IPS DF 19.7 (cell line): ENCODE data around the gene PPY.
"Not testable (repeated sequence)": the region's sequence is repeated elsewhere in the genome, so short reads cannot be mapped to it uniquely, and the experiment has no call there.

Experiments used
- DNase-seq: peaks from one replicate; pipeline ENCODE4 v3.0.0-alpha.2; 2013; ENCODE audit warnings: low read depth, low spot score

Gene PPY

GRCh38 chr17:43905985-43906852 lies 36.1 kb downstream of the PPY start:
- no peak for DNase-seq

- DNase-seq, result no peak
These were observed 36.8 kb downstream of the PPY start for GRCh38 chr17:43905400-43905984.

- no peak for DNase-seq
These were observed 40.3 kb downstream of the PPY start for GRCh38 chr17:43901861-43902589.

GRCh38 chr17:43900858-43901754 lies 41.2 kb downstream of the PPY start:
- DNase-seq, result no peak

- no peak for DNase-seq
These were observed 42.0 kb downstream of the PPY start for GRCh38 chr17:43900183-43900857.

- DNase-seq, result no peak
These were observed 43.8 kb downstream of the PPY start for GRCh38 chr17:43898446-43898845.

- no peak for DNase-seq
These were observed 44.4 kb downstream of the PPY start for GRCh38 chr17:43897831-43898230.

GRCh38 chr17:43894494-43894893 lies 47.8 kb downstream of the PPY start:
- DNase-seq, result not testable (repeated sequence)

- no peak for DNase-seq
These were observed 49.7 kb downstream of the PPY start for GRCh38 chr17:43892647-43892952.

- no peak for DNase-seq
These were observed 50.2 kb downstream of the PPY start for GRCh38 chr17:43891851-43892646.
